HL-60 (cell line): ENCODE data around the gene CSF2RB.

ENCODE experiments used
- DNase-seq, 2 experiments: peaks; one replicate each; pipeline ENCODE4 v3.0.0-alpha.2; 2010 to 2020; ENCODE audit warnings: low read depth in 1 of 2, low spot score in 1 of 2
- H3K27ac ChIP-seq: fragments of 250-450 bp; sonication (Bioruptor Pico); replicated peaks from 2 replicates; pipeline ENCODE4 v1.5.1; 2020; ENCODE audit warnings: mild to moderate bottlenecking, moderate library complexity
- H3K27me3 ChIP-seq: fragments of 250-450 bp; sonication (Bioruptor Pico); 2 replicates; pipeline ENCODE4 v1.5.1; 2021; ENCODE audit warnings: mild to moderate bottlenecking, moderate library complexity; ENCODE audit not compliant: insufficient read depth, poor library complexity, severe bottlenecking
- H3K4me3 ChIP-seq: replicated peaks from 2 replicates; pipeline ENCODE4 v1.5.1; 2011; ENCODE audit warnings: mild to moderate bottlenecking, control low read depth, low read length; ENCODE audit not compliant: insufficient read depth
- GABPA ChIP-seq: IDR thresholded peaks from 2 replicates; pipeline ENCODE4 v1.6.1; 2012; ENCODE audit warnings: low read depth
- POLR2AphosphoS5 ChIP-seq: IDR thresholded peaks from 2 replicates; pipeline ENCODE4 v1.6.1; 2012; ENCODE audit warnings: low read depth
- SPI1 ChIP-seq: IDR thresholded peaks from 2 replicates; pipeline ENCODE4 v1.6.1; 2012; ENCODE audit warnings: low read depth, mild to moderate bottlenecking, borderline replicate concordance
- TF ChIP-seq, protein P1 (sequence below): IDR thresholded peaks from one replicate; pipeline ENCODE4 v1.5.1; 2011; ENCODE audit warnings: low read length, control low read depth, inconsistent platforms; ENCODE audit not compliant: insufficient read depth
- TF ChIP-seq, protein P2 (sequence below): IDR thresholded peaks from 2 replicates; pipeline ENCODE4 v1.6.1; 2012; ENCODE audit warnings: low read depth; ENCODE audit not compliant: insufficient replicate concordance

The CSF2RB gene

DNA sequence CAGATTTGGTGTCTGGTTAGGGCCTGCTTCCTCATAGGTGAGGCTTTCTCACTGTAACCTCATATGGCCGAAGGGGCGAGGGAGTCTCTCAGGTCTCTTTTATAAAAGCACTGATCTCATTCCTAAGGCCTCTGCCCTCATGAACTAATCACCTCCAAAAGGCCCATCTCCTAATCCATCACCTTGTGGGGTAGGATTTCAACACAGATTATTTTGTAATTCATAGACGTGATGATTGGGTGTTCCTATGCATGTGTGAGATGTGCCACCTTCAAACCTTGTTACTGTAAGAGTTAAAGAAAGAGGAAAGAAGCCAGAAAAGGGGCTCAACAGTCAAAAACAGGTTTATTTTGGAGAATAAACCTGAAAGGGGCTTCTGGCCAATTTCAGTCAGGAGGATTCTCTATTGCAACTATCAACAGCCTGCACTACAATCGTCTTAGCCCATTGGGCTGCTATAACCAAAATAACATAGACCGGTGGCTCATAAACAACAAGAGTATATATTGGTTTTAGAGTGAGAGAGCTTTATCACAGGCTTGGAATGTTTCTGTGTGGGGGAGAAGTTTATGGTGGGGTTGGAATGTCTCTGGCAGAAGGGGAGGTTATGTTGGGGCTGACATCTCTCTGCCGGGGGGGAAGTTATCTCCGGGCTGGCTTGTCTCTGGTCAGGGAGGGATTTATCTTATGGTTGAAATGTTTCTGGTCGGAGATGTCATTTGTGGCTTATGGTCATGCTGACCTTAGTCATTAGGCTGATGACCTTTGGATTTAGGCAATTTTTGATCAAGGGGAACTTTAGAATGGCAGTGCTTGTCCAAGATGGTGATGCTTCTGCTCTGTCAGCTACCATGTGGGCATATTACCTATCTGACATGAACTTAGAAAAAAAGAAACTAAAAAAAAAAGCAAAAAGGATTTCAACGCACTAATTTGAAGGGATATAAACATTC lies 35.1 kb downstream of the CSF2RB start:
- DNase-seq: no peak
- Histone ChIP-seq H3K27me3 (no peaks in the 10 kb centered on the region), H3K4me3 (no peak overlapping the region), H3K27ac (no peak overlapping the region)
- TF ChIP-seq SPI1 (no peak), POLR2AphosphoS5 (no peak), GABPA (no peak)
- TF ChIP-seq, protein P1, sequence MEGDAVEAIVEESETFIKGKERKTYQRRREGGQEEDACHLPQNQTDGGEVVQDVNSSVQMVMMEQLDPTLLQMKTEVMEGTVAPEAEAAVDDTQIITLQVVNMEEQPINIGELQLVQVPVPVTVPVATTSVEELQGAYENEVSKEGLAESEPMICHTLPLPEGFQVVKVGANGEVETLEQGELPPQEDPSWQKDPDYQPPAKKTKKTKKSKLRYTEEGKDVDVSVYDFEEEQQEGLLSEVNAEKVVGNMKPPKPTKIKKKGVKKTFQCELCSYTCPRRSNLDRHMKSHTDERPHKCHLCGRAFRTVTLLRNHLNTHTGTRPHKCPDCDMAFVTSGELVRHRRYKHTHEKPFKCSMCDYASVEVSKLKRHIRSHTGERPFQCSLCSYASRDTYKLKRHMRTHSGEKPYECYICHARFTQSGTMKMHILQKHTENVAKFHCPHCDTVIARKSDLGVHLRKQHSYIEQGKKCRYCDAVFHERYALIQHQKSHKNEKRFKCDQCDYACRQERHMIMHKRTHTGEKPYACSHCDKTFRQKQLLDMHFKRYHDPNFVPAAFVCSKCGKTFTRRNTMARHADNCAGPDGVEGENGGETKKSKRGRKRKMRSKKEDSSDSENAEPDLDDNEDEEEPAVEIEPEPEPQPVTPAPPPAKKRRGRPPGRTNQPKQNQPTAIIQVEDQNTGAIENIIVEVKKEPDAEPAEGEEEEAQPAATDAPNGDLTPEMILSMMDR: no peak
- TF ChIP-seq, protein P2, sequence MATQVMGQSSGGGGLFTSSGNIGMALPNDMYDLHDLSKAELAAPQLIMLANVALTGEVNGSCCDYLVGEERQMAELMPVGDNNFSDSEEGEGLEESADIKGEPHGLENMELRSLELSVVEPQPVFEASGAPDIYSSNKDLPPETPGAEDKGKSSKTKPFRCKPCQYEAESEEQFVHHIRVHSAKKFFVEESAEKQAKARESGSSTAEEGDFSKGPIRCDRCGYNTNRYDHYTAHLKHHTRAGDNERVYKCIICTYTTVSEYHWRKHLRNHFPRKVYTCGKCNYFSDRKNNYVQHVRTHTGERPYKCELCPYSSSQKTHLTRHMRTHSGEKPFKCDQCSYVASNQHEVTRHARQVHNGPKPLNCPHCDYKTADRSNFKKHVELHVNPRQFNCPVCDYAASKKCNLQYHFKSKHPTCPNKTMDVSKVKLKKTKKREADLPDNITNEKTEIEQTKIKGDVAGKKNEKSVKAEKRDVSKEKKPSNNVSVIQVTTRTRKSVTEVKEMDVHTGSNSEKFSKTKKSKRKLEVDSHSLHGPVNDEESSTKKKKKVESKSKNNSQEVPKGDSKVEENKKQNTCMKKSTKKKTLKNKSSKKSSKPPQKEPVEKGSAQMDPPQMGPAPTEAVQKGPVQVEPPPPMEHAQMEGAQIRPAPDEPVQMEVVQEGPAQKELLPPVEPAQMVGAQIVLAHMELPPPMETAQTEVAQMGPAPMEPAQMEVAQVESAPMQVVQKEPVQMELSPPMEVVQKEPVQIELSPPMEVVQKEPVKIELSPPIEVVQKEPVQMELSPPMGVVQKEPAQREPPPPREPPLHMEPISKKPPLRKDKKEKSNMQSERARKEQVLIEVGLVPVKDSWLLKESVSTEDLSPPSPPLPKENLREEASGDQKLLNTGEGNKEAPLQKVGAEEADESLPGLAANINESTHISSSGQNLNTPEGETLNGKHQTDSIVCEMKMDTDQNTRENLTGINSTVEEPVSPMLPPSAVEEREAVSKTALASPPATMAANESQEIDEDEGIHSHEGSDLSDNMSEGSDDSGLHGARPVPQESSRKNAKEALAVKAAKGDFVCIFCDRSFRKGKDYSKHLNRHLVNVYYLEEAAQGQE: no peak

DNA sequence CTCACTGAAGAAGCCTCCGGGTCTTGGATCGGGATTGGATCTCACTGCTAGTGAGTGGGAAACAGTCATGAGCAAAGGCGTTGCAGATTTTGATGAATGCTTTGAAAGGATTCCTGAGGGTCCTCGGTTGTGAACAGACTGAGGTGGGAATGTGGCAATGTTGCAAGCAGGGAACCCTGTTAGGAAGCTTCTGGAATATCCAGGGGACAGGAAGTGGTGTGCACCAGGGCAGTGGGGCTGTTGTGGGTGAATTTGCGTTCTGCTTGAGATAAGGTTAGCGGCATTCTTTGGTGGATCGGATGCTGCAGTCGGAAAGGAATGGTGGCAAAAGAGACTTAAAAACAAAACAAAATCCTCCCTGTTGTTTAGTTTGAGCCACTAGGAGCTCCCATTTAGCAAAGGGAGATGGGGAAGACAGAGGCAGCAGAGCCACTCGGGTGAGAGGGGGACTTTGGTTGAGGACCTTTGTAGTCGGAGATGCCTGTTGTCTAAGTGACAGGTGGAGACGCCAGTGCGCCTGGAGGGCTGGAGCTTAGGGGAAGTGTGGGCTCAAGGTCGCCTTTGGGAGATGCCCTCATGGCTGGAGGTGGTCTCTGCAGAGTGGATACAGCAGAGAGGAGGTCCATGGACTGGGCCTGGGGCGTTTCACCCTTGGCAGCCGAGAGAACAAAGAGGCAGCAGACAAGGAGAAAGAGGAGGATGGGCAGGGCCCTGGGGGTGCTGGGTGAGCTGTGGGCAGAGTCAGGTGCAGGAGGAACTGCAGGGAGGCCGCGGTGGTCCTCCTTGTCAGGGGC lies 37.6 kb downstream of the CSF2RB start:
- Histone ChIP-seq H3K4me3 (no peak overlapping the region), H3K27ac (no peak overlapping the region), H3K27me3 (no peaks in the 10 kb centered on the region)
- no peak for DNase-seq
- TF ChIP-seq, protein P2: no peak
- TF ChIP-seq SPI1 (no peak), POLR2AphosphoS5 (no peak), GABPA (no peak)
- TF ChIP-seq, protein P1: no peak

DNA sequence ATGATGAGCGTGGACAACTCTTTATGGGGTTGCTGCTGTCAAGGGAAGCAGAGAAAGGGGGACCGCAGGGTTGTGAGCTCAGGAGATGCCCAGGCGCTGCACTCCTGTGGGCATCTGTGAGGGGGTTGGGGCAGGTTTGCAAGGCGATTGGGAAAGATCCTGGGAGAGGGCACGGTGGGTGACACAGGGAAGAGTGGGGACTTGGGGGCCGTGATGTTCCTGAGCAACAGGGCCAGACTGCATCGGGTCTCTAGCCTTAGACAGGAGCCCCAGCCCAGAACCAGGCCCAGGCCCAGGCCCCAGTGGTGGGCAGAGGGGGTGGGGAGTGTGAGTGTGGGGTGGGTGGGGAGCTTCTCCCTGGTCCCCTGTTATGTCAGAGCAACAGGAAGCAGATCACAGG lies 38.3 kb downstream of the CSF2RB start:
- no peak overlapping the region for H3K4me3 ChIP-seq
- no peak overlapping the region for H3K27ac ChIP-seq
- H3K27me3 ChIP-seq: no peaks in the 10 kb centered on the region
- no peak for DNase-seq
- TF ChIP-seq POLR2AphosphoS5 (no peak), SPI1 (no peak), GABPA (no peak)
- TF ChIP-seq, protein P2: no peak
- TF ChIP-seq, protein P1: no peak
